ENCODE data around the gene AMACR.

DNA sequence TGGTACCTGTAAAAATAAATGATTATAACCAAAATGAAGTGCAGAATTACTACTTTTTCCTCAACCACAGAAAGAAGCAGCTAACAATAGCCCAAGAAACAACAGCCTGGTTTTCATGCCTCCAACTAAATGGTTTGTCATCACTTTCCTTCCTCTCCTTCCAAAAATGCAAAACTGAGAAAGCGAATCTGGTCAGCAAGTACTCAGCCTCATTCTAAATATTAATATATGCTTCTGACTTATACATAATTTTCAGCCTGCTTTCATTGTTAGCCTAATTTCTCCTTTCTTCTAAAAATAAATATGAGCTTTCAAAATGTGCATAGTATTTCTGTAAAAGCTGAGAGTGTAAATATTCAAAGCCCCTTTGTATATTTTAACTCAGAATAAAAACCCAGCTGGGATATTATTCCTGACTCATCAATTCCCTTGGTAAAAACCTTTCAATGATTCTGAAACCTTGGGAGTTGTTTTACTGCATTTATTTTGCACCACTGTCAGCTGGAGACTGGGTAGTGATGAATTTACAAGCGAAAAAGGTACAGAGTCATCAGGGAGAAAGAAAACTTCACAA is 50.2 kb downstream of the AMACR start:
- TF ChIP-seq, protein P1, sequence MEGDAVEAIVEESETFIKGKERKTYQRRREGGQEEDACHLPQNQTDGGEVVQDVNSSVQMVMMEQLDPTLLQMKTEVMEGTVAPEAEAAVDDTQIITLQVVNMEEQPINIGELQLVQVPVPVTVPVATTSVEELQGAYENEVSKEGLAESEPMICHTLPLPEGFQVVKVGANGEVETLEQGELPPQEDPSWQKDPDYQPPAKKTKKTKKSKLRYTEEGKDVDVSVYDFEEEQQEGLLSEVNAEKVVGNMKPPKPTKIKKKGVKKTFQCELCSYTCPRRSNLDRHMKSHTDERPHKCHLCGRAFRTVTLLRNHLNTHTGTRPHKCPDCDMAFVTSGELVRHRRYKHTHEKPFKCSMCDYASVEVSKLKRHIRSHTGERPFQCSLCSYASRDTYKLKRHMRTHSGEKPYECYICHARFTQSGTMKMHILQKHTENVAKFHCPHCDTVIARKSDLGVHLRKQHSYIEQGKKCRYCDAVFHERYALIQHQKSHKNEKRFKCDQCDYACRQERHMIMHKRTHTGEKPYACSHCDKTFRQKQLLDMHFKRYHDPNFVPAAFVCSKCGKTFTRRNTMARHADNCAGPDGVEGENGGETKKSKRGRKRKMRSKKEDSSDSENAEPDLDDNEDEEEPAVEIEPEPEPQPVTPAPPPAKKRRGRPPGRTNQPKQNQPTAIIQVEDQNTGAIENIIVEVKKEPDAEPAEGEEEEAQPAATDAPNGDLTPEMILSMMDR (IDR thresholded peaks at IDR 0.05): no peak
- no peak for TF ChIP-seq POLR2A (IDR thresholded peaks at IDR 0.05)

All from esophagus squamous epithelium (tissue), 4 donors.